WERI-Rb-1 (cell line): ENCODE results near the gene SLC29A1.

Experiments used
- DNase-seq: peaks from one replicate; pipeline ENCODE4 v3.0.0-alpha.2; 2020
- H3K27ac ChIP-seq: fragments of 250-450 bp; sonication (Bioruptor Pico); 2 replicates; pipeline ENCODE4 v1.5.1; 2020; ENCODE audit warnings: mild to moderate bottlenecking, moderate library complexity
- H3K27me3 ChIP-seq: fragments of 250-450 bp; sonication (Bioruptor Pico); 2 replicates; pipeline ENCODE4 v1.5.1; 2021; ENCODE audit warnings: mild to moderate bottlenecking, low read depth, moderate library complexity; ENCODE audit not compliant: insufficient read depth, severe bottlenecking
- H3K36me3 ChIP-seq: fragments of 250-450 bp; sonication (Bioruptor Pico); 2 replicates; pipeline ENCODE4 v1.5.1; 2020; ENCODE audit warnings: mild to moderate bottlenecking, moderate library complexity
- H3K4me3 ChIP-seq: 2 replicates; pipeline ENCODE4 v1.5.1; 2011; ENCODE audit warnings: low read depth, mild to moderate bottlenecking, control low read depth, low read length
- H3K9me3 ChIP-seq: fragments of 250-450 bp; sonication (Bioruptor Pico); 2 replicates; pipeline ENCODE4 v1.5.1; 2021; ENCODE audit warnings: mild to moderate bottlenecking, moderate library complexity; ENCODE audit not compliant: severe bottlenecking
- TF ChIP-seq, protein P1 (sequence below): IDR thresholded peaks from 2 replicates; pipeline ENCODE4 v1.5.1; 2011; ENCODE audit warnings: low read depth, mild to moderate bottlenecking, control low read depth, inconsistent platforms, low read length

The SLC29A1 gene

DNA sequence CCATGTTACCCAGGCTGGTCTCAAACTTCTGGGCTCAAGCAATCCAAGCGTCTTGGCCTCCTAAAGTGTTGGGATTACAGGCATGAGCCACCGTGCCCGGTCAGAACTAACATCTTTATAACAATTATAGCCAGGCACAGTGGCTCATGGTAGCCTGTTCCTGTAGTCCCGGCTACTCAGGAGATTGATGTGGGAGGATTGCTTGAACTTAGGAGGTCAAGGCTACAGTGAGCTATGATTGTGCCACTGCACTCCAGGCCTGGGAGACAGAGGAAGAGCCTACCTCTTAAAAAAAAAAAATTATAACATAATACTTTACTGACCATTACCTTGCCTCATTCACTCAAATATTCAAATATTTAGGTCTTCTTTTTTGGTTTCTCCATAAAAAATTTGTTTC lies 23.5 kb upstream of the SLC29A1 start:
- H3K36me3 ChIP-seq, result no peaks in the 10 kb centered on the region
- H3K27me3 ChIP-seq, result no peaks in the 10 kb centered on the region
- TF ChIP-seq, protein P1, sequence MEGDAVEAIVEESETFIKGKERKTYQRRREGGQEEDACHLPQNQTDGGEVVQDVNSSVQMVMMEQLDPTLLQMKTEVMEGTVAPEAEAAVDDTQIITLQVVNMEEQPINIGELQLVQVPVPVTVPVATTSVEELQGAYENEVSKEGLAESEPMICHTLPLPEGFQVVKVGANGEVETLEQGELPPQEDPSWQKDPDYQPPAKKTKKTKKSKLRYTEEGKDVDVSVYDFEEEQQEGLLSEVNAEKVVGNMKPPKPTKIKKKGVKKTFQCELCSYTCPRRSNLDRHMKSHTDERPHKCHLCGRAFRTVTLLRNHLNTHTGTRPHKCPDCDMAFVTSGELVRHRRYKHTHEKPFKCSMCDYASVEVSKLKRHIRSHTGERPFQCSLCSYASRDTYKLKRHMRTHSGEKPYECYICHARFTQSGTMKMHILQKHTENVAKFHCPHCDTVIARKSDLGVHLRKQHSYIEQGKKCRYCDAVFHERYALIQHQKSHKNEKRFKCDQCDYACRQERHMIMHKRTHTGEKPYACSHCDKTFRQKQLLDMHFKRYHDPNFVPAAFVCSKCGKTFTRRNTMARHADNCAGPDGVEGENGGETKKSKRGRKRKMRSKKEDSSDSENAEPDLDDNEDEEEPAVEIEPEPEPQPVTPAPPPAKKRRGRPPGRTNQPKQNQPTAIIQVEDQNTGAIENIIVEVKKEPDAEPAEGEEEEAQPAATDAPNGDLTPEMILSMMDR, result no peak
- no peaks in the 10 kb centered on the region for H3K9me3 ChIP-seq
- no peak for DNase-seq
- no peak overlapping the region for H3K27ac ChIP-seq
- no peak overlapping the region for H3K4me3 ChIP-seq

DNA sequence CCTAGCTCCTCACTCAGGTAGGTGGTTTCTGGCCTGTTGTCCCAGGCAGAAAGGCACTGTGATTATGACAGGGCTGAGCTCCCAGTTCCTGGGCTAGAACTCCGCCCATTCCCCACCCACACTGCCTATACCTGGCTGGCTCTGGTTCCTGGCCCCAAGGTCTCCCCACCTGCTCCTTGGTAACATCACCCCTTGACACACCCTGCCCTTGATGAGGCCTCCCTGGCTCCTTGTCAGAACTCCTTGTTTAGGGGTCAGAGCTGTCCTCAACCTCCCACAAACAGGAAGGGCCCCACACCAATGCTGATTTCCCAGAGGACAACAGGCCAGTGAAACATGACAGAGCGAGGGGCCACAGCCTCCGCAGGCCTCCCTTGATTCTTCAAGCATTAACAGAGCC lies 22.2 kb upstream of the SLC29A1 start:
- no peaks in the 10 kb centered on the region for H3K36me3 ChIP-seq
- no peaks in the 10 kb centered on the region for H3K9me3 ChIP-seq
- TF ChIP-seq, protein P1, result no peak
- no peaks in the 10 kb centered on the region for H3K27me3 ChIP-seq
- H3K27ac ChIP-seq, result no peak overlapping the region
- no peak overlapping the region for H3K4me3 ChIP-seq
- DNase-seq, result no peak

DNA sequence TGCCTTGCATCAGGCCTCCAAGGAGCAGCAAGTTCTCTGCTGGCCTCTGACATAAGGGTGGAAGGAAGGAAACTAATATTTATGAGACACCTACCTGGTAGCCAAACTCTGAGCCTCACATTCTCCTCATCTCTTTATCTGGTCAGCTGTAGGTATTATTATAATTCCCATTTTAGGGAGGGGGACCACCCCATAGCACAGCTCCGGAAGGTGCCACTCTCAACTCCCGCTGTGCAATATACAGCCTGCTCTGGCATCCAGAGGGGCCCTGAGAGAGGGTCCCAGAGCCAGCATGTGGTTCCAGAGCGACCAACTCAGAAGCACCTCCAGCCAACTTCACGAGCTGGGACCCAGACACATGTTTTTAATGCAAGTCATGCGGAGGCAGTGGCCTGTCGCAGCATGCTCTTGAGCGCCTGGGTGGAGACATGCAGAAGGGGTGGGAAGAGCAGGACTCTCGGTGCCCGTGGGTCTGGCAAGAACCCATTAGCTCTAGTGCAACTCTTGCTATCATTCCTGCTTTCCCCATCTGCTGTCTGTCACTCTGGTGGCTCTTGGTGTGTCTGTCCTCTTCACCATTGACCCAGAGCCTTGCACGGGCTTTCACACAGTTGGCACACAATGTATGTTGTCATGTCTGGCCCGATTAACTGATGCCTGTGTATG lies 21.6 kb upstream of the SLC29A1 start:
- Histone ChIP-seq H3K27ac (no peak overlapping the region), H3K9me3 (no peaks in the 10 kb centered on the region)
- DNase-seq, result no peak

DNA sequence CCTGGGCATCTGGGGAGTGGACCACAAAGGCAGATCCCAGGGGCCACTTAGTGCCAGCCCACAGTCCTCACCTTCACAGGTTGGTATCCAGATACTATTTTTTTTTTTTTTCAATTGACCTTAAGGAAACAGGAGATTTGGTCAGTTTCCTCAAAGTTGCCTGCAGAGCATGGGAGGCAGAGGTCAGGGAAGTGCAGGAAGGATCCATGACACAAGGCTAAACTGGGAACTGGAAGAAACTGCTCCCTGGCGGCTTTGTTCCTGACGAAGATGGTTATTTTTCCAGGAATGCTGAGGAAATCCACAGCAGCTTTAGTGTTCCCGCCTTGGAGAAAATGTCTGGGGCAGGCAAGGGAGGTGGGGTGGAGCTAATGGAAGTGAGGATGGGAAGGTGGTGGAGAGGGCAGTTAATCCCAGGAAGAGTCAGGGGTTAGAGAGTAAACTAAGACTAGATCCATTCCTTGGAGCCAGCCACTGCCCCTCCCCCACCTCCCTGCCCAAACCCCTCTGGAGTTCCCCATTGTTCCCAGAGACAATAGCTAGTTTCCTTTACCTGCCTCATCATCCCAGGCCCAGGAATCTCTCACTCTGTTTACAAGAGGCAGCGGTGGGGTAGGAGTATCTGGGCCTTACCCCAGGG lies 20.9 kb upstream of the SLC29A1 start:
- DNase-seq, result no peak
- no peaks in the 10 kb centered on the region for H3K9me3 ChIP-seq
- no peaks in the 10 kb centered on the region for H3K27me3 ChIP-seq
- H3K4me3 ChIP-seq, result no peak overlapping the region
- H3K36me3 ChIP-seq, result no peaks in the 10 kb centered on the region
- TF ChIP-seq, protein P1, result no peak
- no peak overlapping the region for H3K27ac ChIP-seq

More for the DNA sequence above, 21.6 kb upstream of the SLC29A1 start:
- TF ChIP-seq, protein P1, result no peak
- Histone ChIP-seq H3K27me3 (no peaks in the 10 kb centered on the region), H3K36me3 (no peaks in the 10 kb centered on the region), H3K4me3 (no peak overlapping the region)

DNA sequence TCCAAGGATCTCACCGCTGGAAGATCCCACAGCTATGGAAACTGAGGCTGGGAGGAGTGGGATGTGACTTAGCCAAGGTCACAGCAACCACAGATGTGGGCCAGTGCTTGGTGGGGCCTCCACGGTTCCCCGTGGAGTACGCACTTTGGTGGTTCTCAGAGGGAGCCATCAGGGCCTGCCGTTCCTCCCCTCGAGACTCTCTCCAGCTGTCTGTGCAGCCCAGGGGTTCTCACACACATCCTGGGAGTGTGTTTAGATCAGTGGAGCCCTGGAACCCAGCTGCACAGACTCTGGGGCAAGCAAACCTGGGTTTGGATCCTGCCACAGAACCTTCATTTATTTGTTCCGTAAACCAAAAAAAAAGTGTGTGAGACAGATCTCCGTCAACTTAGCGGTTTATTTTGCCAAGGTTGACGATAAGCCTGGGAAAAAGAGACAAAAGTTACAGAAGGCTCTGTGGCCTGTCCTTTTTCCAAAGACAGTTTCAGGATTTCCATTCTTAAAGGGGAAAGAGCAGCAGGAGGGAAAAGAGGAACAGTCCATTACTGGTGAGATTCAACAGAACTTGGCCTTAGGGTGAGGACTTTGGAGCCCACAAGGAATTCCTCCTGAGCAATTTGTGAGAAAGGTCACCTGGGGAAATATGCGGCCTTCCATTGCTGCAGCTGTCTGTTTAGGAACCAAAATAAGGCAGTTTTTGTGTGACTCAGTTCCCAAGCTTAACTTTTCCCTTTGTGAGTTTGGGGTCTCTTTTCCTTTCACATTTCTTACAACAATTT lies 20.2 kb upstream of the SLC29A1 start:
- no peak for DNase-seq
- TF ChIP-seq, protein P1, result no peak
- Histone ChIP-seq H3K27me3 (no peaks in the 10 kb centered on the region), H3K4me3 (no peak overlapping the region), H3K9me3 (no peaks in the 10 kb centered on the region), H3K27ac (no peak overlapping the region), H3K36me3 (no peaks in the 10 kb centered on the region)
